Endothelial cell of umbilical vein (primary cell): ENCODE measurements around the gene CCDC9B.

Experiments
- CTCF ChIP-seq, 2 donors: IDR thresholded peaks; 1 replicate in 1 of 2; 2 replicates in 1 of 2; pipeline ENCODE4 v1.5.1; 2011; ENCODE audit warnings: low read length in 2 of 2, mild to moderate bottlenecking in 2 of 2, moderate library complexity in 2 of 2, control low read depth in 1 of 2, inconsistent platforms in 1 of 2, low read depth in 1 of 2; ENCODE audit not compliant: insufficient read depth in 1 of 2; ENCODE audit errors: extremely low read depth in 1 of 2
- EZH2 ChIP-seq: IDR thresholded peaks from 2 replicates; pipeline ENCODE4 v1.6.1; 2012; ENCODE audit warnings: borderline replicate concordance, low read depth, mild to moderate bottlenecking, moderate library complexity, low read length, inconsistent platforms; ENCODE audit not compliant: severe bottlenecking
- GATA2 ChIP-seq: IDR thresholded peaks from 2 replicates; pipeline ENCODE4 v1.7.0; 2011; ENCODE audit warnings: low read depth, mild to moderate bottlenecking, moderate library complexity, mixed read lengths, low read length; ENCODE audit not compliant: insufficient read length, insufficient read depth
- POLR2AphosphoS5 ChIP-seq: IDR thresholded peaks from 2 replicates; pipeline ENCODE4 v1.6.1; 2012; ENCODE audit warnings: low read depth, mild to moderate bottlenecking, control low read depth, low read length, moderate library complexity; ENCODE audit not compliant: insufficient read depth

- TF ChIP-seq POLR2AphosphoS5: no peak
- no peak for TF ChIP-seq CTCF (IDR thresholded peaks at IDR 0.05; ENCODE audit: extremely low read depth in 1 of 2, insufficient read depth in 1 of 2, low read depth in 1 of 2, low read length in 2 of 2)
- TF ChIP-seq GATA2: no peak
- TF ChIP-seq EZH2: no peak
Observed at GRCh38 chr15:40355976-40356585, 15.3 kb upstream of the CCDC9B start.
